ENCODE data around the gene TP63. TPM values are rescaled to one million over a fixed set of nuclear protein-coding genes. Genes with fewer than 3 reads are reported as not detected.

Gene TP63
- total and polyA plus RNA-seq, 2 donors (not counting 3 experiments of a cell fraction or from before 2014, with no cell fraction given) = not detected

DNA sequence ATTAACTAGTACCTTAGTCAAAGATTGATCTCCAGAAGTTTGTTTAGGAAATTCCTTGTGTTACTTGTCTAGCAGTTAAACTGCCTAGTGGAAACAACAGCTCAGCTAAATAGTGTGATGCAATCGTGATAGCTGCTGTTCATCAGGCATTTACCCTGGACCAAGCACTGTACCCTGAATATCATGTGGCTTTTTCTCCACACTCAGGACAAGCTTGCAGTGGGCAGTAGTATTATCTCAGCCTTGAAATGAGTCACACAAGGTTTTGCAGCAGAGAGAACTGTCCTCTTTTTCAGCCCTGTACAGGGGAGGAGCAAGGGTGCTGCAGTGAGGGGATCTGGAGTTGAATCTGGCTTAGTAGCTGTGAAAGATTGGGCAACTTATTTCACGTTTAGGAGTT lies 208.4 kb downstream of the TP63 start:
- H3K4me2 ChIP-seq (ENCODE audit: insufficient read depth, low read length) = no peak overlapping the region
- FAIRE-seq (no peak), DNase-seq (ENCODE audit: low read depth, low spot score) (no peak)
- no peak overlapping the region for H3K9ac ChIP-seq (replicated peaks; ENCODE audit: extremely low read depth, insufficient read depth, low read length)
- intact Hi-C loops (cut with micrococcal nuclease) = no loop called here
- H4K20me1 ChIP-seq (replicated peaks; ENCODE audit: control insufficient read depth, extremely low read depth, insufficient read depth, low read length) = no peaks in the 10 kb centered on the region
- no TSS peak for BruUV-seq (replicated peaks)
- H3K4me1 ChIP-seq (ENCODE audit: control insufficient read depth, extremely low read depth, insufficient read depth, low read length) = no peaks in the 10 kb centered on the region
- no peak for TF ChIP-seq MYC (IDR thresholded peaks at IDR 0.05; ENCODE audit: low read depth, low read length)
- no peak for TF ChIP-seq FOS (IDR thresholded peaks at IDR 0.05; ENCODE audit: borderline replicate concordance, insufficient read depth, low read length)
- no peak for TF ChIP-seq EZH2 (IDR thresholded peaks at IDR 0.05; ENCODE audit: borderline replicate concordance, low read depth, low read length, severe bottlenecking)
- TF ChIP-seq POLR2AphosphoS5 (IDR thresholded peaks at IDR 0.05; ENCODE audit: insufficient read depth, low read depth, low read length) = no peak
- TF ChIP-seq GATA2 (IDR thresholded peaks at IDR 0.05; ENCODE audit: insufficient read depth, insufficient read length, low read depth, low read length) = no peak
- TF ChIP-seq POLR2A (IDR thresholded peaks at IDR 0.05; ENCODE audit: low read depth, low read length) = no peak
- TF ChIP-seq, protein P1, sequence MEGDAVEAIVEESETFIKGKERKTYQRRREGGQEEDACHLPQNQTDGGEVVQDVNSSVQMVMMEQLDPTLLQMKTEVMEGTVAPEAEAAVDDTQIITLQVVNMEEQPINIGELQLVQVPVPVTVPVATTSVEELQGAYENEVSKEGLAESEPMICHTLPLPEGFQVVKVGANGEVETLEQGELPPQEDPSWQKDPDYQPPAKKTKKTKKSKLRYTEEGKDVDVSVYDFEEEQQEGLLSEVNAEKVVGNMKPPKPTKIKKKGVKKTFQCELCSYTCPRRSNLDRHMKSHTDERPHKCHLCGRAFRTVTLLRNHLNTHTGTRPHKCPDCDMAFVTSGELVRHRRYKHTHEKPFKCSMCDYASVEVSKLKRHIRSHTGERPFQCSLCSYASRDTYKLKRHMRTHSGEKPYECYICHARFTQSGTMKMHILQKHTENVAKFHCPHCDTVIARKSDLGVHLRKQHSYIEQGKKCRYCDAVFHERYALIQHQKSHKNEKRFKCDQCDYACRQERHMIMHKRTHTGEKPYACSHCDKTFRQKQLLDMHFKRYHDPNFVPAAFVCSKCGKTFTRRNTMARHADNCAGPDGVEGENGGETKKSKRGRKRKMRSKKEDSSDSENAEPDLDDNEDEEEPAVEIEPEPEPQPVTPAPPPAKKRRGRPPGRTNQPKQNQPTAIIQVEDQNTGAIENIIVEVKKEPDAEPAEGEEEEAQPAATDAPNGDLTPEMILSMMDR (IDR thresholded peaks at IDR 0.05; ENCODE audit: extremely low read depth in 1 of 2, insufficient read depth in 1 of 2, low read depth in 1 of 2, low read length in 2 of 2) = no peak
- TF ChIP-seq, protein P2, sequence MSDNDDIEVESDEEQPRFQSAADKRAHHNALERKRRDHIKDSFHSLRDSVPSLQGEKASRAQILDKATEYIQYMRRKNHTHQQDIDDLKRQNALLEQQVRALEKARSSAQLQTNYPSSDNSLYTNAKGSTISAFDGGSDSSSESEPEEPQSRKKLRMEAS (IDR thresholded peaks at IDR 0.05; ENCODE audit: insufficient read depth, insufficient read length) = no peak
- TF ChIP-seq JUN (IDR thresholded peaks at IDR 0.05; ENCODE audit: borderline replicate concordance, insufficient read depth, insufficient read length, low read depth) = no peak
- ChIA-PET CTCF (no interaction called here), POLR2A (no interaction called here)
- dilution Hi-C loops (cut with MboI; ENCODE audit: extremely low pct_ligation_motif_present, low sequenced_read_pairs) = no loop called here
- H3K36me3 ChIP-seq (ENCODE audit: control insufficient read depth in 2 of 2, extremely low read depth in 1 of 2, insufficient read depth in 2 of 2, low read length in 2 of 2) = no peaks in the 10 kb centered on the region
- no peaks in the 10 kb centered on the region for H3K79me2 ChIP-seq (ENCODE audit: control insufficient read depth, insufficient read depth, low read length)
- H3K27me3 ChIP-seq (ENCODE audit: control insufficient read depth in 2 of 2, insufficient read depth in 2 of 2, low read length in 2 of 2) = no peaks in the 10 kb centered on the region
- H3K9me1 ChIP-seq (replicated peaks; ENCODE audit: control insufficient read depth, extremely low read depth, insufficient read depth, low read length) = no peaks in the 10 kb centered on the region
- H3K9me3 ChIP-seq (replicated peaks; ENCODE audit: control insufficient read depth, insufficient read depth, low read length) = no peaks in the 10 kb centered on the region
- H2AFZ ChIP-seq (ENCODE audit: low read depth, low read length) = no peak overlapping the region
- no peak overlapping the region for H3K4me3 ChIP-seq (replicated peaks in 1 of 3; ENCODE audit: insufficient read depth in 1 of 3, low read depth in 1 of 3, low read length in 3 of 3)
- no peak overlapping the region for H3K27ac ChIP-seq (ENCODE audit: insufficient read depth, low read depth, low read length)

Data from endothelial cell of umbilical vein (primary cell).